Vagina (tissue), 2 donors: ENCODE measurements around the gene OR6C76. TPM values are rescaled to one million over a fixed set of nuclear protein-coding genes. Genes with fewer than 3 reads are reported as not detected.

Experiments
- DNase-seq, 2 donors: peaks; one replicate each; pipeline ENCODE4 v3.0.0-alpha.2; 2017; ENCODE audit errors: extremely low spot score in 2 of 2
- H3K27ac ChIP-seq: fragments of 200-600 bp; sonication (generic); one replicate; pipeline ENCODE4 v1.5.1; 2019
- H3K27me3 ChIP-seq: fragments of 200-600 bp; sonication (generic); one replicate; pipeline ENCODE4 v1.5.1; 2019
- H3K36me3 ChIP-seq, 2 donors: fragments of 200-600 bp; sonication (generic); one replicate each; pipeline ENCODE4 v1.5.1; 2017 to 2019
- H3K4me1 ChIP-seq: fragments of 200-600 bp; sonication (generic); one replicate; pipeline ENCODE4 v1.5.1; 2019
- H3K4me3 ChIP-seq, 2 donors: fragments of 200-600 bp; sonication (generic); 1 replicate in 1 of 2; 2 replicates in 1 of 2; pipeline ENCODE4 v1.5.1; 2016 to 2019
- H3K9me3 ChIP-seq: fragments of 200-600 bp; sonication (generic); one replicate; pipeline ENCODE4 v1.5.1; 2019
- CTCF ChIP-seq, 3 experiments: fragments of 450-650 bp in 2 of 3; fragments of 200-600 bp in 1 of 3; sonication (generic) in 1 of 3; IDR thresholded peaks; one replicate each; pipeline ENCODE4 v1.5.1; 2017 to 2019; ENCODE audit warnings: antibody characterized with exemption in 3 of 3, mild to moderate bottlenecking in 2 of 3, moderate library complexity in 2 of 3
- POLR2A ChIP-seq, 2 donors: fragments of 450-650 bp; IDR thresholded peaks; one replicate each; pipeline ENCODE4 v1.6.1; 2017; ENCODE audit warnings: antibody characterized with exemption in 2 of 2, mild to moderate bottlenecking in 2 of 2, moderate library complexity in 2 of 2
- POLR2AphosphoS5 ChIP-seq, 2 donors: sonication (generic); formaldehyde crosslinking; IDR thresholded peaks; one replicate each; pipeline ENCODE4 v1.9.0; 2017; ENCODE audit warnings: antibody characterized with exemption in 2 of 2, mild to moderate bottlenecking in 2 of 2, low read depth in 1 of 2; ENCODE audit not compliant: insufficient read depth in 1 of 2
- intact Hi-C: fragments of 100-400 bp; cut with DNase I; formaldehyde crosslinking; loops from one replicate; pipeline ENCODE4 v1.15.1; 2023
- total RNA-seq: library from RNA; depleted of rRNA; stranded (reverse); fragments of >200 nt; gene quantifications from one replicate; pipeline ENCODE4 v1.2.3, GENCODE V29; 2016

OR6C76 gene
- not detected for total RNA-seq

- H3K4me1 ChIP-seq: no peaks in the 10 kb centered on the region
- no peaks in the 10 kb centered on the region for H3K27me3 ChIP-seq
- intact Hi-C loops: no loop called here
- H3K27ac ChIP-seq: no peak within 1 kb of the TSS
- H3K36me3 ChIP-seq: no peaks in the 10 kb centered on the region
- DNase-seq: no peak
- no peak for TF ChIP-seq CTCF (IDR thresholded peaks at IDR 0.05)
- no peak for TF ChIP-seq POLR2A (IDR thresholded peaks at IDR 0.05)
- TF ChIP-seq POLR2AphosphoS5 (IDR thresholded peaks at IDR 0.05; ENCODE audit: insufficient read depth in 1 of 2, low read depth in 1 of 2): no peak
- no peaks in the 10 kb centered on the region for H3K9me3 ChIP-seq
- no peak within 1 kb of the TSS for H3K4me3 ChIP-seq
Measured at GRCh38 chr12:55425954-55426353, at the start of gene OR6C76. TSS of gene OR6C76 (plus strand) at chr12:55426254. CDS start at chr12:55426254, 0 bp downstream.

GRCh38 chr12:55385891-55386290 lies 40.2 kb upstream of the OR6C76 start:
- Histone ChIP-seq H3K36me3 (no peaks in the 10 kb centered on the region), H3K4me3 (no peak overlapping the region), H3K27me3 (no peaks in the 10 kb centered on the region), H3K9me3 (no peaks in the 10 kb centered on the region), H3K4me1 (no peaks in the 10 kb centered on the region), H3K27ac (no peak overlapping the region)
- no peak for DNase-seq
- intact Hi-C loops: no loop called here
- no peak for TF ChIP-seq CTCF (IDR thresholded peaks at IDR 0.05)
- no peak for TF ChIP-seq POLR2A (IDR thresholded peaks at IDR 0.05)
- TF ChIP-seq POLR2AphosphoS5 (IDR thresholded peaks at IDR 0.05; ENCODE audit: insufficient read depth in 1 of 2, low read depth in 1 of 2): no peak

GRCh38 chr12:55392032-55392795 lies 33.8 kb upstream of the OR6C76 start:
- no peaks in the 10 kb centered on the region for H3K27me3 ChIP-seq
- no peak overlapping the region for H3K4me3 ChIP-seq
- intact Hi-C loops: no loop called here
- DNase-seq: no peak
- H3K4me1 ChIP-seq: no peaks in the 10 kb centered on the region
- H3K9me3 ChIP-seq: no peaks in the 10 kb centered on the region
- TF ChIP-seq POLR2AphosphoS5 (IDR thresholded peaks at IDR 0.05; ENCODE audit: insufficient read depth in 1 of 2, low read depth in 1 of 2): no peak
- no peak for TF ChIP-seq POLR2A (IDR thresholded peaks at IDR 0.05)
- no peak for TF ChIP-seq CTCF (IDR thresholded peaks at IDR 0.05)
- no peak overlapping the region for H3K27ac ChIP-seq
- no peaks in the 10 kb centered on the region for H3K36me3 ChIP-seq

GRCh38 chr12:55396326-55396725 lies 29.7 kb upstream of the OR6C76 start:
- no peak for TF ChIP-seq POLR2AphosphoS5 (IDR thresholded peaks at IDR 0.05; ENCODE audit: insufficient read depth in 1 of 2, low read depth in 1 of 2)
- TF ChIP-seq POLR2A (IDR thresholded peaks at IDR 0.05): no peak
- TF ChIP-seq CTCF (IDR thresholded peaks at IDR 0.05): no peak
- intact Hi-C loops: no loop called here
- DNase-seq: no peak
- H3K27ac ChIP-seq: no peak overlapping the region
- H3K27me3 ChIP-seq: no peaks in the 10 kb centered on the region
- H3K36me3 ChIP-seq: no peaks in the 10 kb centered on the region
- no peaks in the 10 kb centered on the region for H3K9me3 ChIP-seq
- H3K4me3 ChIP-seq: no peak overlapping the region
- no peaks in the 10 kb centered on the region for H3K4me1 ChIP-seq

GRCh38 chr12:55400229-55400628 lies 25.8 kb upstream of the OR6C76 start, which contains the start of gene OR6C65:
TSS of gene OR6C65 (plus strand) at chr12:55400529. CDS start at chr12:55400529, 0 bp downstream.
- no peak within 1 kb of the TSS for H3K4me3 ChIP-seq
- H3K27ac ChIP-seq: no peak within 1 kb of the TSS
- no peaks in the 10 kb centered on the region for H3K9me3 ChIP-seq
- H3K4me1 ChIP-seq: no peaks in the 10 kb centered on the region
- no peak for DNase-seq
- no peaks in the 10 kb centered on the region for H3K36me3 ChIP-seq
- H3K27me3 ChIP-seq: no peaks in the 10 kb centered on the region
- intact Hi-C loops: no loop called here
- TF ChIP-seq CTCF (IDR thresholded peaks at IDR 0.05): no peak
